Measurements from ENCODE around the gene HMG20B. TPM values are rescaled to one million over a fixed set of nuclear protein-coding genes. Genes with fewer than 3 reads are reported as not detected.

The HMG20B gene
- polyA plus RNA-seq, 1 donor from 2014 or later = 22.6 TPM

- Histone ChIP-seq H3K27me3 (ENCODE audit: insufficient read depth, low read depth, low read length) (no peaks in the 10 kb centered on the region), H3K4me3 (ENCODE audit: low read length) (no peak overlapping the region), H3K9me3 (ENCODE audit: low read length) (no peaks in the 10 kb centered on the region), H3F3A (ENCODE audit: insufficient read depth, low read length, poor library complexity, severe bottlenecking) (no peaks in the 10 kb centered on the region), H2AFZ (ENCODE audit: low read depth, low read length) (no peak overlapping the region), H3K9ac (ENCODE audit: low read length) (no peak overlapping the region), H4K20me1 (ENCODE audit: insufficient read depth) (no peaks in the 10 kb centered on the region), H3K9me2 (ENCODE audit: insufficient read depth, low read length) (no peaks in the 10 kb centered on the region), H3K36me3 (ENCODE audit: insufficient read depth, low read length) (no peaks in the 10 kb centered on the region), H3K4me2 (ENCODE audit: low read length) (no peak overlapping the region), H3K79me2 (replicated peaks; ENCODE audit: insufficient read depth, low read length) (no peaks in the 10 kb centered on the region), H3K27ac (ENCODE audit: low read length) (no peak overlapping the region)
- TF ChIP-seq TAF1 (IDR thresholded peaks at IDR 0.05; ENCODE audit: low read depth) (no peak), CTCF (IDR thresholded peaks at IDR 0.05; ENCODE audit: poor library complexity, severe bottlenecking) (no peak), POLR2AphosphoS5 (IDR thresholded peaks at IDR 0.05) (no peak), SMC3 (conservative IDR thresholded peaks at IDR 0.05; ENCODE audit: poor library complexity) (no peak), RAD21 (conservative IDR thresholded peaks at IDR 0.05) (no peak), MXI1 (conservative IDR thresholded peaks at IDR 0.05; ENCODE audit: poor library complexity, severe bottlenecking) (no peak), REST (IDR thresholded peaks at IDR 0.05; ENCODE audit: borderline replicate concordance) (no peak)
Measured at GRCh38 chr19:3538258-3538929, 34.4 kb upstream of the HMG20B start.

- H4K20me1 ChIP-seq (ENCODE audit: insufficient read depth) = no peaks in the 10 kb centered on the region
- H3K4me3 ChIP-seq (ENCODE audit: low read length) = no peak within 1 kb of the TSS
- no peak within 1 kb of the TSS for H2AFZ ChIP-seq (ENCODE audit: low read depth, low read length)
- no peaks in the 10 kb centered on the region for H3K9me2 ChIP-seq (ENCODE audit: insufficient read depth, low read length)
- H3K9ac ChIP-seq (ENCODE audit: low read length) = no peak within 1 kb of the TSS
- no peaks in the 10 kb centered on the region for H3K36me3 ChIP-seq (ENCODE audit: insufficient read depth, low read length)
- no peaks in the 10 kb centered on the region for H3K9me3 ChIP-seq (ENCODE audit: low read length)
- H3K27ac ChIP-seq (ENCODE audit: low read length) = no peak within 1 kb of the TSS
- TF ChIP-seq REST (IDR thresholded peaks at IDR 0.05; ENCODE audit: borderline replicate concordance) (no peak), SMC3 (conservative IDR thresholded peaks at IDR 0.05; ENCODE audit: poor library complexity) (no peak), MXI1 (conservative IDR thresholded peaks at IDR 0.05; ENCODE audit: poor library complexity, severe bottlenecking) (no peak), RAD21 (conservative IDR thresholded peaks at IDR 0.05) (no peak), POLR2AphosphoS5 (IDR thresholded peaks at IDR 0.05) (no peak), TAF1 (IDR thresholded peaks at IDR 0.05; ENCODE audit: low read depth) (no peak), EZH2 (IDR thresholded peaks at IDR 0.05; ENCODE audit: borderline replicate concordance, insufficient read depth, low read length, poor library complexity, severe bottlenecking) (no peak), CTCF (IDR thresholded peaks at IDR 0.05; ENCODE audit: poor library complexity, severe bottlenecking) (no peak), EP300 (conservative IDR thresholded peaks at IDR 0.05; ENCODE audit: poor library complexity, severe bottlenecking) (no peak)
- no peaks in the 10 kb centered on the region for H3K27me3 ChIP-seq (ENCODE audit: insufficient read depth, low read depth, low read length)
- no peaks in the 10 kb centered on the region for H3K79me2 ChIP-seq (replicated peaks; ENCODE audit: insufficient read depth, low read length)
- no peak within 1 kb of the TSS for H3K4me2 ChIP-seq (ENCODE audit: low read length)
- H3F3A ChIP-seq (ENCODE audit: insufficient read depth, low read length, poor library complexity, severe bottlenecking) = no peaks in the 10 kb centered on the region
Measured at GRCh38 chr19:3538965-3539755, 33.6 kb upstream of the HMG20B start, which contains the start of gene TEKTIP1. TSS of gene TEKTIP1 (plus strand) at chr19:3539174. CDS start at chr19:3539178, 4 bp downstream.
